NCI-H69 (cell line): ENCODE results near the gene ADCY3.

Experiments
- DNase-seq: peaks from one replicate; lab custom pipeline; 2025; lab: John Stamatoyannopoulos, UW

ADCY3 gene

DNA sequence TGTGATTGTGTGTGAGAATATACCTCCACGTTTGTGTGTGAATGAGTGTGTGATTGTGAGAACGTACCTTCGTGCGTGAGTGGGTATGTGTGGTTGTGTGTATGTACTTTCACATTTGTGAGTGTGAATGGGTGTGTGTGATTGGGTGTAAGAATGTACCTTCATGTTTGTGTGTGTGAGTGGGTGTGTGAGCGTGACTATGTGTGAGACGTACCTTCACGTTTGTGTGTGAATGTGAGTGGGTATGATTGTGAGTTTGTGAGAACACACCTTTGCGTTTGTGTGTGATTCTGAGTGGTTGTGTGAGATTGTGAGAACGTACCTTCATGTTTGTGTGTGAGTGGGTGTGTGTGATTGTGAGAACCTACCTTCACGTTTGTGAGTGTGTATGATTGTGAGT lies 5.8 kb upstream of the ADCY3 start:
- DNase-seq = no peak

- no peak for DNase-seq
Observed at GRCh38 chr2:24924732-24925131, 4.7 kb upstream of the ADCY3 start.

DNA sequence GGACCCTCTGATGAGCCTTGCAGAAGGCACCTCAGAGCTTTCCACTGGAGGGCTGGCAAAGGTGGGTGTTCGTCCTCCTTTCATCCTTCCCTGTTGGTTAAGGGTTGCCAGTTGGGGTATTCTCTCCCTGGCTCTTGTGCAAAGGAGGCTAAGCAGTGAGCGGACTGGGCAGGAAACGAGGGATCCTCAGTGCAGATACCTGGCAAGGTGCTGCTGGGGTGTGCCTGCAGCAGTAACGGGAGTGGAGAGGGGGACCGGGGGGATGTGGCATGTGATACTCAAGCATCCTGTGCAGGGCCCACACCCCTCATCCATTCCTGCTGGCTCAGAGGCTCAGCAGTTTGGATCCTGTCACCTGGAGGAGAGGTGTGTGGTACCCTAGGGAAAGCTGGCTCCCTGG lies 4.2 kb upstream of the ADCY3 start:
- DNase-seq = no peak

DNA sequence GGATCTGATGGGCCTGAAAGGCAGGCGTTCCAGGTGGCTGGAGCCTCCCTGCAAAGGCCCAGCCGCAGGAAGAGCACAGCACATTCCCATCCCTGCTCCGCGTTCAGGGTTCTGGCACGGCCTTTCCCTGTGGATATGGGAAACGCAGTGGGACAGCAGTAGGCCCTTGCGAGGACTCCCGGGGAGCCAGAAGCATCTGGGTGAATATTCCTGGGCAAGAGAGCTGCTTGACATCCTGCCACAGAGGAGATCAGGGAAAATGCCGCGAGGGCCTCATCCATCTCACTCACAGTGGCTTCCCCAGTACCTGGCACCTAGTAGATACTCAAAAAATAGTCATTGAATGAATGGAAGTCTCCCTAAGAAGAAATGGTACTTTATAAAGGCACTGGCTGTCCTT lies 3.1 kb upstream of the ADCY3 start:
- DNase-seq = no peak

- DNase-seq = no peak
Observed at GRCh38 chr2:24922556-24922955, 2.5 kb upstream of the ADCY3 start.

GRCh38 chr2:24920809-24921441 lies 888 bp upstream of the ADCY3 start:
- peak; percentile 55 for DNase-seq

DNA sequence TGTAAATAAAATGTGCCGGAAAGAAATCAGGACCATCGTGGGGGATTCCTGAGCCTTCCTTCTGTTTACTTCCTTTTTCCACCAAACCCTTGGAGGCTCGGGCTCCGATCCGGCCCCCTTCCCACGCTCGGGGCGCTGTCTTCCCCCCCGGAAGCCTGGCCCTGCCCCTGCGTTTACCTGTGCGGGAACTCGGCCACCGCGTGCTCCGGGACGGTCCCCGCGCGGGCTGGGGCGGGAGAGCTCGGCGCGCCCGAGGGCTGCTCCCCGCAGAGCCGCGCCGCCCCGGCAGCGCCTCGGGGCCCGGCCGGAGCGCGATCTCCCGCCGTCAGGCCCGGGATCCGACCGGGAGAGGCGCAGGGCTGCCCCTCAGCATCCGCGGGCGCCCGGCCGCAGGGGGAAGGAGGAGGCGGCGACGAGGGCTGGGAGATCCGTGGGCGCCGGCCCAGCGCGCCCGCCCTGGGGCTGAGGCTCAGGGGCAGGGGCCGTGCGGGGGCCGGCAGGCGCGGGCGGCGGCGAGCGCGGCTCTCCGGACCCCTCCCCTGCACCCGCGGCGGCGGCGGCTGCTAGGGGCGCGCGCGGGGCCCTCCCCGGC lies 435 bp downstream of the ADCY3 start:
- no peak for DNase-seq

DNA sequence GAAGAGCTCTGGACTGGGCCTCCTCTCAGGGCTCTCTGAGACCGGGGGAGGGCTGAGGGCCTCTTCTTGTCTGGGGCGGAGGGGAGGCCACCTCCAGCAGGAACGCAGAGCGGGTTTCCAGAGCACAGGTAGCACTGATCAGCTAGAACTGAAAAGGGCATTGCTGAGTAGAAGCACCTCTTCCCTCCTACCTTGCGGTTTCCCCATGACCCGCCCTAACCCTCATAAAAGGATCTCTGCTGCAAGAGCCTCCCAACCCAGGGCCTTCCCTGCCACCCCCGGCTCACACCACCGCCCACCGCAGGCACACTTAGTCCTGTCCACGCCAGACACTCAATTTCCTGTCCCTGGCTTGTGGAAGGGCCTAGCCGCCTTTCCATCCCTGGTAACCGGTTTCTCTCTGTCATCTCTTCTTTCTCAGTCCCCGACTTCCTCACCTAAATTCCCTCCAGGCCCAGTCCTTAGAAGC lies 966 bp downstream of the ADCY3 start:
- peak; percentile 46 for DNase-seq

- DNase-seq = no peak
Observed at GRCh38 chr2:24918326-24919036, 1.6 kb downstream of the ADCY3 start.

- DNase-seq = no peak
Observed at GRCh38 chr2:24917731-24918325, 2.2 kb downstream of the ADCY3 start.

GRCh38 chr2:24917086-24917485 lies 3.0 kb downstream of the ADCY3 start:
- no peak for DNase-seq

DNA sequence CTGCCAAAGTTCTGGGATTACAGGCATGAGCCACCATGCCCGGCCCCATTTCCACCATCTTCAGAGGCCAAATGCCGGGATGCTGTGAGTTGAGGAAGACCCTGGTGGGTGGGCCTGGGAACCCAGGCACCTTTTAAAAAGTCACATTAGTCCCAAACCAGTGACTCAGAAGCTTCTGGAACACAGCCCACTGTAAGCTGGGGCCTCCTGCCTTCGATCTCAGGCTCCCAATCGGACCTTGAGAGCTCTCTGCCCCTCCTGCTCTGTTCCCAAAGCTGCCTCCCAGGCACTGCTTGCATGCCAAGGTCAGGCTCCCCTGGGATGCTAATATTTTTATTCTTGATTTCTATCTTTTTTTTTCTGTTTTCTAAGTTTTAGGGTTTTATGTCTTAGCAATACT lies 4.2 kb downstream of the ADCY3 start:
- no peak for DNase-seq

- no peak for DNase-seq
Observed at GRCh38 chr2:24915175-24915574, 4.9 kb downstream of the ADCY3 start.

GRCh38 chr2:24914713-24915112 lies 5.3 kb downstream of the ADCY3 start:
- no peak for DNase-seq

DNA sequence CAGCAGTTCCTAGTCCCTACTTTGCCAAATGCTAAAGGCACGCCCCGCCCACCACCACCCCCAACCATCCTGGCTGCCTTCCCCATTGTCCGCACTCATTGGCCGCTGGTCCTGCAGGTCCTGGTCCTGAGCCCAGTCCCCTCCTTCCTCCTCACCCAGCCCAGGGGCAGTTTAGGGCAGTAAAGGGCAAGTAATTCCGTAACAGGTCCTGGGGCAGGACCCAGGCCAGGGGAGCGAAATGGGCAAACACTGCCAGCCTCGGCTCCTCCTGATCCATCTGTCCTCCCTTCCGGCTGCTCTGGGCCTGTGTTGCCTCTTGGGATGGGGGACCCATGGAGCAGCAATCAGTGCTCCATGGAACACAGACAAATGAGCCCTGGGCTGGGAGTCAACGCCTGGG lies 6.1 kb downstream of the ADCY3 start:
- DNase-seq = no peak

DNA sequence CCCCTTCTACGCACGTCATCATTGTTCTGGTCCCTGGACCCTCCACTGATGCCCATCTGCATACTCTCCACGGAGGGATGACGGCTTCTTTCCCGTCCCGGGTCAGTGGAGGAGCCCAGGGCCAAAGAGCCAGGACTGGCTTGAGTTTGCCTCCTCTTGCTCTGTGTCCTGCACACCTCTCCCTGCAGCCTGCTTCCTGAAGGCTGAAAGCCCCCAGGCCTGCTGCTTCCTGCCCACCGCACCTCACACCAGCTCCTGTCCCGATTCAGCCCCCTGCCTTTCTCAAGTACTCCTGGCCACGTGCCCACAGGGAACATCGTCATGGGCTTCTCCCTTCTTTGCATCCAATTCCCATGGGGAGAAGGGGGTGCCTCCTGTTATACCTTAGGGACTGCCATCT lies 7.1 kb downstream of the ADCY3 start:
- no peak for DNase-seq

DNA sequence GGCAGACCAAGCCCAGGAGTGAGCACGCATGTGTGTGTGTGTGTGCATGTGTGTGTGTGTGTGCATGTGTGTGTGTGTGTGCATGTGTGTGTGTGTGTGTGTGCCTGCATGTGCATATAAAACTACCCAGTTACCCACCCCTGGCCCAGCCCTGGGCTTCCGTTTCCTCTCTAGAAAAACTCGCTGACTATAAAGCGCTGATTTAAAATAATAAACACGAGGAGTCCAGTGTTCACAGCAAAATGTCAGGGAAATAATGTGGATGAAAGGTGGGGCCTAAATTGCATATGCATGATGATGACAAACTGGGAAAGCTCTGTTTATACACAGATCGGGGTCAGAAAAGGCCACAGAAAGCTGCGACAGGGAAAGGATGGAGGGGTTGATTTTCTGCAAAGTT lies 7.5 kb downstream of the ADCY3 start:
- no peak for DNase-seq

DNA sequence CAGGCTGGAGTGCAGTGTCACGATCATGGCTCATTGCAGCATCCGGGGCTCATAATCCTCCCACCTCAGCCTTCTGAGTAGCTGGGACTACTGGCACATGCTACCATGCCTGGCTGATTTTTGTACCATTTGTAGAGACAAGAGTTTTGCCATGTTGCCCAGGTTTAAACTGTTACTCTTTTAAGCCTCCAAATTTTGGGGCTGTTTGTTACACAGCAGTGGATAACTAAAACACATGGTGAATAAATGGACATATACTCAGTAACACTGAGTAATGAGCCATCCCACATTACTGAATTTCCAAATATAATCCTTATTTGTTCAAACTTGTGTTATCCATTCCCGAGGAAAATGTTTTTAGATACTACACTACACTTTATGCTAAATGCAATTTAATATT lies 9.8 kb downstream of the ADCY3 start:
- no peak for DNase-seq

DNA sequence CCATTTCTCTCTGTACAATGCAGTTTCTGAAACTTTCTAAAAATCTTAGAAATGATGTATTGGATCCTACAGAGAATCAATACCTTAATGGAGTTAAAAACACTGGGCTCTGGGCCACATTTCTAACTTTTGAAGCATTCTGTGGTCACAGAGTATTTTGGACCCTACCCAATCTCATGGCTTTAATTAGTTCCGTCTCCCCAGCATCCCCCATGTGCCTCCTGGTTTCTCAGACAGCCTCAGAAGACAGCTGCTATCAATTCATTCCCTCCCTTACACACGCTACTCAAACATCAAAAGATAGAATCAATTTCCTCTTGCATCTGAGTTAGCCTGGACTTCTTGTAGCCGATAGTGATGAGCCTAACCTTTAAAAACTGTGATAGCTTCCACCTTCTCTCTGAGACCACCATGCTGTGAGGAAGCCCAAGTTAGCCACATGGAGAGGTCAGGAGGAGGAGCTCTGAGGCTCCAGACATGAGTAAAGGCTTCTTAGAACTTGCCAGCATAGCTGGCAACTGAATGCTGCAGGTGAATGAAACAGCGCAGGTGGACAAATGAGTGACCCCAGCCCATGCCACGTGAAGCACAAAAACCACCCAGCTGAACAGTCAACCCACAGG lies 10.4 kb downstream of the ADCY3 start:
- DNase-seq = no peak

- DNase-seq = no peak
Observed at GRCh38 chr2:24908461-24908901, 11.6 kb downstream of the ADCY3 start.

DNA sequence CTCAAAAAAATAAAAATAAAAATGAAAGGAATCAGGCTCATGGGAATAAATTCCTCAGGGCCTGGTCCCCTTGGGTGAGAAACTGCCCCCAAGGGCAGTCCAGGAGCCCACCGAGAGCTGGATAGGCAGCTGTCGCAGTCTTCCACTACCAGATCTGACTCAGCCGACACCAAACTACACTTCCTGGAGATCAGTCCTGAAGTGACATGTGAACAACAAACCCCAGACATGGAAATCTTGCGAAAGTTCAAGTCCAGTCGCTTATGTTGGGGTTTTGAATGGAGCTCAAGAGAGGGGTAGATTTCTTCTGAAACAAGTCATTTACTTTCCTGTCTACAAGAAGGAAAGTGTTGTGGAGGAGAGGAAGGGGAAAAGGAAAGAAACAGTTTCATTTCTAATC lies 12.9 kb downstream of the ADCY3 start:
- DNase-seq = no peak

DNA sequence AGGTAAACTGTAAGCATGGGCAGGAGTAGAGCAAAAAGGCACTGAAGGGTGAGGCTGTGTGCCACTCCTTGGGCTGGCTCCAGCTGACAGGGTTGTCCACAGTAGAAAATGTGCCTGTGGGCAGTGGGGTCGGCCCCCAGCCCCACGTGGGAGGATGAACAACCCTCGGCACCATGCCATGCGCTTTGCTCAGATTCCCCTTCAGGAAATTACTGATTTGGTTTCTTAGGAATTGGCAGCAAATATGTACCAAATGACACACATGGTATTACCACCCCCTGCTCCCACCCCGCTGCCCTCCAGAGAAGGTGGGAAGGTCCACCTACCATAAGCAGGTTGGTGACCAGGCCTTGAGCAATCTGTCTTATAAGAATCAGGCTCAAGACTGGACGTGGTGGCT lies 13.6 kb downstream of the ADCY3 start:
- no peak for DNase-seq
